ENCODE measurements around the gene BAHD1.

DNA sequence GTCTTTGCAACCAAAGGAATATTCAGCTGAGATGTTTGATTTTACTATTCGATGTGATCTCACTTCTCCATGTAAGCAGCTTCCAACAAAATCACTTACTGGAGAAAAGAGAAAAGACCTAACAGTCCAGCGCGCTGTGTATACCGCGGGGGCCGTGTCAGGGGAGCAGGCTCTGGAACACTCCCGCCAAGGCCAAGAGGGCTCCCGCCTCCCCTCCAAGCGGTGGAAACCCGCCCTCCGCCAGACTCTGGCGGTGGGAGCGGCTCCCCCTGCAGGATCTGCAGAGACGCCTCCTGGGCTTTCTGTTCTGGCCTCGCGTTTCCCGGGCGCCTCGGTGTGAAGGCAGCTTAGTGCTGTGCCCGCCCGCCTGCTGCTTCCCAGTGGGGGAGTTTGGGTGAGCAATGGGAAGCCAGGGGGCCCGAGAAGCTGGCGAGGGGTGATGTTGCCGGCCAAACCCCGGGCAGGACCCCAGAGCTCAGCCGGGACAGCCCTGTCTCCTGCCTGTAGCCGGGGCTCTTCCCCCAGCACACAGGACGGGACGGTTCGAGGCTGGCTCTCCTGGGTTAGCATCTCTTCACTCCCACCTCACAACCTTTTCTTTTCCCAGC is 66.3 kb downstream of the BAHD1 start:
- no peak for TF ChIP-seq ZNF274 (IDR thresholded peaks at IDR 0.05; ENCODE audit: low read depth, low read length)
- TF ChIP-seq SUZ12 (IDR thresholded peaks at IDR 0.05; ENCODE audit: extremely low read depth, insufficient read depth, insufficient read length) = no peak
- no peak for TF ChIP-seq YY1 (IDR thresholded peaks at IDR 0.05; ENCODE audit: insufficient read depth, insufficient read length)

All from NT2/D1 (cell line).